Adipocyte (in vitro differentiated cells): ENCODE data around the gene EIF4E2.

ENCODE experiments used
- DNase-seq: peaks from one replicate; pipeline ENCODE4 v3.0.0-alpha.2; 2015; ENCODE audit warnings: low read depth
- H3K27me3 ChIP-seq: replicated peaks from 2 replicates; pipeline ENCODE4 v1.7.0; 2013; ENCODE audit warnings: mild to moderate bottlenecking, low read length, moderate library complexity; ENCODE audit not compliant: control insufficient read depth, insufficient read depth
- H3K36me3 ChIP-seq: 2 replicates; pipeline ENCODE4 v1.7.0; 2013; ENCODE audit warnings: low read length, mild to moderate bottlenecking, moderate library complexity; ENCODE audit not compliant: control insufficient read depth, insufficient read depth, severe bottlenecking
- H3K4me1 ChIP-seq: 2 replicates; pipeline ENCODE4 v1.7.0; 2013; ENCODE audit warnings: mild to moderate bottlenecking, low read length, moderate library complexity; ENCODE audit not compliant: control insufficient read depth, insufficient read depth
- H3K4me3 ChIP-seq: 2 replicates; pipeline ENCODE4 v1.7.0; 2013; ENCODE audit warnings: mild to moderate bottlenecking, low read length, moderate library complexity
- H3K9ac ChIP-seq: 2 replicates; pipeline ENCODE4 v1.7.0; 2013; ENCODE audit warnings: mild to moderate bottlenecking, low read length, moderate library complexity
- H3K9me3 ChIP-seq: 2 replicates; pipeline ENCODE4 v1.7.0; 2013; ENCODE audit warnings: mild to moderate bottlenecking, low read length, moderate library complexity; ENCODE audit not compliant: control insufficient read depth

The EIF4E2 gene

DNA sequence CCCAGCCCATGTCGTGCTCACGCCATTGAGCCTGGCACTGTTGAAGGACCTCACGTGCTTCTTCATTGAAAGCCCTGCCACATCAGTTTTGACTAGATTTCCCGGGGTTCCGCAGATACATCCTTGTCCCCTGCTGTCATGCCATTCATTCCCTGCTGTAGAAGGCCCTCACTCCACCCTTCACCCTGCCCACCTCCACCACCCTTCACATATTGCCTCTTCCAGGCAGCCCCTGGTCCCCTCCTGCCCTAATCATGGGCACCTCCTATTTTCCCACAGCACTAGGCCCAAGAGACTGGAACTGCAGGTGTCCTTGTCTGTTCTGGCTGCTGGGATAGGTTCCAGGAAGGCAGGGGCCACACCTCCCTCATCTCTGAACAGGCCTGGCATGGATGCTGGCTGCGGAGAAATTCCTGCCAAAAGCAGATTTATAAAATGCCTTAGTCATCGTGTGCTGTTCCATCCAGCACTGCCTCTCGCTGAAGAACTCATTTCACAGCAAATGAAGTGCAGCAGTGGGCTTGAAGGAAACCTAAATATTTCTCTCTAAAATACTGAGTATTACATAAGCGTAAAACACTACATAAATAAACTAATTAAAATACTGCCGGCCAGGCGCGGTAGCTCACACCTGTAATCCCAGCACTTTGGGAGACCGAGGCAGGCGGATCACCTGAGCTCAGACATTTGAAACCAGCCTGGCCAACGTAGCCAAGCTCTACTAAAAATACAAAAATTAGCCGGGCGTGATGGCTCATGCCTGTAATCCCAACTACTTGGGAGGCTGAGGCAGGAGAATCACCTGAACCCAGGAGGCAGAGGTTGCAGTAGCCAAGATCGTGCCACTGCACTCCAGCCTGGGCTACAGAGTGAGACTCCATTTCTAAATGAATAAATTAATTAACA is 38.4 kb downstream of the EIF4E2 start:
- H3K9me3 ChIP-seq, result no peaks in the 10 kb centered on the region
- peaks cover 17% of the 10 kb centered on the region for H3K4me1 ChIP-seq
- no peaks in the 10 kb centered on the region for H3K36me3 ChIP-seq
- peak; percentile 86 for DNase-seq
- no peak overlapping the region for H3K4me3 ChIP-seq
- H3K9ac ChIP-seq, result peak overlapping the region; percentile 28
- H3K27me3 ChIP-seq, result no peaks in the 10 kb centered on the region

- H3K4me1 ChIP-seq, result peaks cover 17% of the 10 kb centered on the region
- DNase-seq, result peak; percentile 56
- H3K9ac ChIP-seq, result no peak overlapping the region
- H3K4me3 ChIP-seq, result no peak overlapping the region
- no peaks in the 10 kb centered on the region for H3K36me3 ChIP-seq
- peaks cover 4% of the 10 kb centered on the region for H3K9me3 ChIP-seq
- H3K27me3 ChIP-seq, result no peaks in the 10 kb centered on the region
These were observed 42.4 kb downstream of the EIF4E2 start for GRCh38 chr2:232592772-232593395.

- DNase-seq, result no peak
- Histone ChIP-seq H3K9me3 (peaks cover 4% of the 10 kb centered on the region), H3K4me3 (no peak overlapping the region), H3K27me3 (no peaks in the 10 kb centered on the region), H3K36me3 (no peaks in the 10 kb centered on the region), H3K4me1 (peaks cover 11% of the 10 kb centered on the region), H3K9ac (no peak overlapping the region)
These were observed 43.5 kb downstream of the EIF4E2 start for GRCh38 chr2:232593982-232594381.

DNA sequence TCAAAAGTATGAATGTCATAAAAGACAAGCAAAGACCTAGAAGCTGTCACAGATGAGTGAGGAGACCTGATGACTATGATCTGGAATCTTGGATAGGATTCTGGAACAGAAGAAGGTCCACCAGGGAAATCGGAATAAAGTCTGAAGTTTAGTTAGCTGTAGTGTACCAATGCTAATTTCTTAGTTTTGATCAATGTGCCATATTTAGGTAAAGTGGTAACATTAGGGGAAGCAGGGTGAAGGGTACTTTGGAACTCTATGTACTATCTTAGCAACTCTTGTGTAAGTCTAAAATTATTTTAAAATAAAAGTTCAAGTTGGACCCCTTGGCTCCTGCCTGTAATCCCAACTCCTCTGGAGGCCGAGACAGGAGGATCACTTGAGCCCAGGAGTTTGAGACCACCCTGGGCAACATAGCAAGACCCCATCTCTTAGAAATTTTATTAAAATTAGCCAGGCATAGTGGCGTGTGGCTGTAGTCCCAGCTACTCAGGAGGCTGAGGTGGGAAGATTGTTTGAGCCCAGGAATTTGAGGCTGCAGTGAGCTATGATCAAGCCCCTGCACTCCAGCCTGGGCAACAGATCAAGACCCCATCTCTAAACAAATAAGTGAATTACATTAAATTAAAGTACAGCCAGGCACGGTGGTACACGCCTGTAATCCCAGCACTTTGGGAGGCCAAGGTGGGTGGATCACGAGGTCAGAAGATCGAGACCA is 47.0 kb downstream of the EIF4E2 start:
- no peak for DNase-seq
- no peak overlapping the region for H3K9ac ChIP-seq
- H3K27me3 ChIP-seq, result no peaks in the 10 kb centered on the region
- no peaks in the 10 kb centered on the region for H3K36me3 ChIP-seq
- H3K9me3 ChIP-seq, result peaks cover 4% of the 10 kb centered on the region
- no peak overlapping the region for H3K4me3 ChIP-seq
- peaks cover 4% of the 10 kb centered on the region for H3K4me1 ChIP-seq

GRCh38 chr2:232598293-232598692 is 47.8 kb downstream of the EIF4E2 start:
- H3K4me3 ChIP-seq, result no peak overlapping the region
- no peak overlapping the region for H3K9ac ChIP-seq
- H3K27me3 ChIP-seq, result peaks cover under 1% of the 10 kb centered on the region
- peaks cover 4% of the 10 kb centered on the region for H3K9me3 ChIP-seq
- no peak for DNase-seq
- no peaks in the 10 kb centered on the region for H3K36me3 ChIP-seq
- peaks cover 1% of the 10 kb centered on the region for H3K4me1 ChIP-seq

- H3K4me1 ChIP-seq, result no peaks in the 10 kb centered on the region
- no peak for DNase-seq
- no peaks in the 10 kb centered on the region for H3K36me3 ChIP-seq
- peaks cover 4% of the 10 kb centered on the region for H3K9me3 ChIP-seq
- H3K9ac ChIP-seq, result no peak overlapping the region
- H3K27me3 ChIP-seq, result peaks cover 4% of the 10 kb centered on the region
- H3K4me3 ChIP-seq, result no peak overlapping the region
These were observed 49.7 kb downstream of the EIF4E2 start for GRCh38 chr2:232600053-232600773.

GRCh38 chr2:232603283-232603682 is 52.8 kb downstream of the EIF4E2 start:
- no peak for DNase-seq
- Histone ChIP-seq H3K9me3 (no peaks in the 10 kb centered on the region), H3K9ac (no peak overlapping the region), H3K4me3 (no peak overlapping the region), H3K4me1 (no peaks in the 10 kb centered on the region), H3K27me3 (peaks cover 4% of the 10 kb centered on the region), H3K36me3 (no peaks in the 10 kb centered on the region)

DNA sequence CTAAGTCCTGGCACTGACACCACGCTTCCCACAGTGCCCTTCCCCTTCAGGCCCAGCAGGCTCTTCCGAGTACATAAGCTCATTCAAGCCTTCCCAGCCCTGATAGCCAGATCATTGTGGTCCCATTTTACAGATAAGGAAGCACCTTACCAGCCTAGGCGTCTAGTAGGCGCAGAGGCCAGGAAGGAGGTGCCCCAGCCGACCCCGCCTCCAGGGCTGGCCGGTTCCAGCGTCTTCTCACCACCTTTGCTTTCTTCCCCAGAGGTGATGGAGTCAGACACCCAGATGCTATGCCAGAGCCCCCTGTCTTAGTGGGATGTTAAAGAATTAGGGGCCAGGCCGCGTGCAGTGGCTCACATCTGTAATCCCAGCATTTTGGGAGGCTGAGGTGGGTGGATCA is 54.0 kb downstream of the EIF4E2 start:
- H3K36me3 ChIP-seq, result no peaks in the 10 kb centered on the region
- peaks cover 4% of the 10 kb centered on the region for H3K27me3 ChIP-seq
- H3K4me1 ChIP-seq, result no peaks in the 10 kb centered on the region
- H3K9ac ChIP-seq, result no peak overlapping the region
- no peak overlapping the region for H3K4me3 ChIP-seq
- DNase-seq, result no peak
- H3K9me3 ChIP-seq, result no peaks in the 10 kb centered on the region

GRCh38 chr2:232607011-232607410 is 56.5 kb downstream of the EIF4E2 start:
- DNase-seq, result no peak
- H3K4me3 ChIP-seq, result no peak overlapping the region
- no peaks in the 10 kb centered on the region for H3K36me3 ChIP-seq
- no peaks in the 10 kb centered on the region for H3K4me1 ChIP-seq
- H3K9me3 ChIP-seq, result no peaks in the 10 kb centered on the region
- peaks cover 4% of the 10 kb centered on the region for H3K27me3 ChIP-seq
- H3K9ac ChIP-seq, result no peak overlapping the region

- H3K9me3 ChIP-seq, result no peaks in the 10 kb centered on the region
- no peaks in the 10 kb centered on the region for H3K4me1 ChIP-seq
- H3K4me3 ChIP-seq, result no peak overlapping the region
- H3K36me3 ChIP-seq, result no peaks in the 10 kb centered on the region
- H3K9ac ChIP-seq, result no peak overlapping the region
- no peak for DNase-seq
- H3K27me3 ChIP-seq, result peaks cover 2% of the 10 kb centered on the region
These were observed 59.1 kb downstream of the EIF4E2 start for GRCh38 chr2:232609607-232610006.

GRCh38 chr2:232610081-232610480 is 59.6 kb downstream of the EIF4E2 start:
- no peaks in the 10 kb centered on the region for H3K4me1 ChIP-seq
- peaks cover 2% of the 10 kb centered on the region for H3K27me3 ChIP-seq
- DNase-seq, result no peak
- H3K36me3 ChIP-seq, result no peaks in the 10 kb centered on the region
- no peak overlapping the region for H3K9ac ChIP-seq
- H3K9me3 ChIP-seq, result no peaks in the 10 kb centered on the region
- no peak overlapping the region for H3K4me3 ChIP-seq
